Stimulated activated CD8-positive, alpha-beta memory T cell treated with anti-CD3 and anti-CD28 coated beads, Interleukin-15, amount 100 ng/mL, for 1 hour (primary cell): ENCODE measurements around the gene PCDHGB3.

Experiments used
- DNase-seq: peaks from one replicate; pipeline ENCODE4 v3.0.0-alpha.2; 2020; ENCODE audit warnings: low read depth

Gene PCDHGB3

DNA sequence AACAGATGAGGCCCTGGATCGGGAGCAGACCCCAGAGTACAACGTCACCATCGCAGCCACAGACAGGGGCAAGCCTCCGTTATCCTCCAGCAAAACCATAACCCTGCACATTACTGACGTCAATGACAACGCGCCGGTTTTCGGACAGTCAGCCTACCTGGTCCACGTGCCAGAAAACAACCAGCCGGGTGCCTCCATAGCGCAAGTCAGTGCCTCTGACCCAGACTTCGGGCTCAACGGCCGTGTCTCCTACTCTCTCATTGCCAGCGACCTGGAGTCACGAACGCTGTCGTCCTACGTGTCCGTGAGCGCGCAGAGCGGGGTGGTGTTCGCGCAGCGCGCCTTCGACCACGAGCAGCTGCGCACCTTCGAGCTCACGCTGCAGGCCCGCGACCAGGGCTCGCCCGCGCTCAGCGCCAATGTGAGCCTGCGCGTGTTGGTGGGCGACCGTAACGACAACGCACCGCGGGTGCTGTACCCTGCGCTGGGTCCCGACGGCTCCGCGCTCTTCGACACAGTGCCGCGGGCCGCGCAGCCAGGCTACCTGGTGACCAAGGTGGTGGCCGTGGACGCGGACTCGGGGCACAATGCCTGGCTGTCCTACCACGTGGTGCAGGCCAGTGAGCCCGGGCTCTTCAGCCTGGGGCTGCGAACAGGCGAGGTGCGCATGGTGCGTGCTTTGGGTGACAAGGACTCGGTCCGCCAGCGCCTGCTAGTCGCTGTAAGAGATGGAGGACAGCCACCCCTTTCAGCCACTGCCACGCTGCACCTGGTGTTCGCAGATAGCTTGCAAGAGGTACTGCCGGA, 49.2 kb downstream of the PCDHGB3 start:
- DNase-seq: no peak

DNA sequence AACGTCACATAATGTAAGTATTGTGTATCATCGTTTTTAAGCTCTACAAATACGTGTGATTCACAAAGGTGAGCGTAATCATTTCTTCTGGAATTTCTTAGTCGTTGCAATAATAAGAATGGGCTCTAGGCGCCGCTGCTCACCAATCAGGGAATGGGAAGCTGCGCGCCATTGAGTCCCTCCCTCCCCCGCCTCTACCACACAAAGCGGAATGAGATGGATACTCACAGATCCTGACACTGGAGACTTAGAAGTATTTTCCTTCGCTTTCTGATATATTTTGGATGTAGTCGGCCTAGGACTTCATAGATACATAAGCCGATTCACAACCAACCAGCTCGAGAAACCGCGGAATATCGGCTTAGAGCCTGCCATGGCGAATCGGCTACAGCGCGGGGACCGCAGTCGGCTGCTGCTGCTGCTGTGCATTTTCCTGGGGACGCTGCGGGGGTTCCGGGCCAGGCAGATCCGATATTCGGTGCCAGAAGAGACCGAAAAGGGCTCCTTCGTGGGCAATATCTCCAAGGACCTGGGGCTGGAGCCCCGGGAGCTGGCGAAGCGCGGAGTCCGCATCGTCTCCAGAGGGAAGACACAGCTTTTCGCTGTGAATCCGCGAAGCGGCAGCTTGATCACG, 50.9 kb downstream of the PCDHGB3 start, which contains the start of gene PCDHGA11:
Gene PCDHGA11, plus strand, starts transcription at position 197 of the 634 bp plus-strand sequence. Its CDS starts 177 bp downstream, at position 374.
- no peak for DNase-seq

DNA sequence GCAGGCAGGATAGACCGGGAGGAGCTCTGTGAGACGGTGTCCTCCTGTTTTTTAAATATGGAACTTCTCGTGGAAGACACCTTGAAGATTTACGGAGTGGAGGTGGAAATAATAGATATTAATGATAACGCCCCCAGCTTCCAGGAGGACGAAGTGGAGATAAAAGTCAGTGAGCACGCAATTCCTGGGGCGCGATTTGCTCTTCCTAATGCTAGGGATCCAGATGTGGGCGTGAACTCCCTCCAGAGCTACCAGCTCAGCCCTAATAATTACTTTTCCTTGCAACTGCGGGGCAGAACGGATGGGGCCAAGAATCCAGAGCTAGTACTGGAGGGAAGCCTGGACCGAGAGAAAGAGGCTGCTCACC, 51.4 kb downstream of the PCDHGB3 start:
- DNase-seq: no peak
